Tibial nerve (tissue), 3 donors: ENCODE measurements around the gene TNK2.

ENCODE experiments used
- POLR2A ChIP-seq, 2 donors: fragments of 450-650 bp; IDR thresholded peaks; one replicate each; pipeline ENCODE4 v1.6.1; 2017; ENCODE audit warnings: antibody characterized with exemption in 2 of 2, mild to moderate bottlenecking in 2 of 2, moderate library complexity in 2 of 2
- TF ChIP-seq, protein P1 (sequence below), 5 experiments: fragments of 200-600 bp in 3 of 5; fragments of 450-650 bp in 2 of 5; sonication (generic) in 3 of 5; IDR thresholded peaks; one replicate each; pipeline ENCODE4 v1.5.1; 2016 to 2019; ENCODE audit warnings: antibody characterized with exemption in 5 of 5, mild to moderate bottlenecking in 3 of 5, moderate library complexity in 2 of 5

DNA sequence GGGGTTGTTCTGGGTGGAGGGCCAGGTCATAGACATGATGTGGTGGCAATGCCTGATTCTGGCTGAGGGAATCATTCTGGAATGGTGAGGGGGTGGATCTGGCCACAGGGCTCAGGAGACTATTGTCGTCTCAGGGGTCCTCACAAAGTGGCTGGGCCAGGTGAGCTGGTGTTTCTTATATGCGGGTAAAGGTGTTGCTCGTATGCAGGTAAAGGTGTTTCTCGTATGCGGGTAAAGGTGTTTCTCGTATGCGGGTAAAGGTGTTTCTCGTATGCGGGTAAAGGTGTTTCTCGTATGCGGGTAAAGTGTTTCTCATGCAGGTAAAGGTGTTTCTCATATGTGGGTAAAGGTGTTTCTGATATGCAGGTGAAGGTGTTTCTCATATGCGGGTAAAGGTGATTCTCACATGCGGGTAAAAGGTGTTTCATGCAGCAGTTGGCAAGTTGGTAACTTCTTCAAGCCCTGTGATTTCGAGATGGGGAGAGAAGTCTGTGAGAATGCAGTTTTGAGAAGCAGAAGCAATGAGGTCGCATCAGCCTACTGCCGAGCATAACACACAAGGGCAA lies 86.1 kb downstream of the TNK2 start:
- TF ChIP-seq, protein P1, sequence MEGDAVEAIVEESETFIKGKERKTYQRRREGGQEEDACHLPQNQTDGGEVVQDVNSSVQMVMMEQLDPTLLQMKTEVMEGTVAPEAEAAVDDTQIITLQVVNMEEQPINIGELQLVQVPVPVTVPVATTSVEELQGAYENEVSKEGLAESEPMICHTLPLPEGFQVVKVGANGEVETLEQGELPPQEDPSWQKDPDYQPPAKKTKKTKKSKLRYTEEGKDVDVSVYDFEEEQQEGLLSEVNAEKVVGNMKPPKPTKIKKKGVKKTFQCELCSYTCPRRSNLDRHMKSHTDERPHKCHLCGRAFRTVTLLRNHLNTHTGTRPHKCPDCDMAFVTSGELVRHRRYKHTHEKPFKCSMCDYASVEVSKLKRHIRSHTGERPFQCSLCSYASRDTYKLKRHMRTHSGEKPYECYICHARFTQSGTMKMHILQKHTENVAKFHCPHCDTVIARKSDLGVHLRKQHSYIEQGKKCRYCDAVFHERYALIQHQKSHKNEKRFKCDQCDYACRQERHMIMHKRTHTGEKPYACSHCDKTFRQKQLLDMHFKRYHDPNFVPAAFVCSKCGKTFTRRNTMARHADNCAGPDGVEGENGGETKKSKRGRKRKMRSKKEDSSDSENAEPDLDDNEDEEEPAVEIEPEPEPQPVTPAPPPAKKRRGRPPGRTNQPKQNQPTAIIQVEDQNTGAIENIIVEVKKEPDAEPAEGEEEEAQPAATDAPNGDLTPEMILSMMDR (IDR thresholded peaks at IDR 0.05) = no peak
- no peak for TF ChIP-seq POLR2A (IDR thresholded peaks at IDR 0.05)
